CD4-positive, alpha-beta T cell treated with Interleukin-12 subunit alpha and Interleukin-12 subunit beta, for 1 hour (primary cell): ENCODE measurements around the gene MYOCOS.
"Not testable (repeated sequence)": the region's sequence is repeated elsewhere in the genome, so short reads cannot be mapped to it uniquely, and the experiment has no call there.

Source experiments
- DNase-seq: peaks from one replicate; pipeline ENCODE4 v3.0.0-alpha.2; 2020

The MYOCOS gene, protein sequence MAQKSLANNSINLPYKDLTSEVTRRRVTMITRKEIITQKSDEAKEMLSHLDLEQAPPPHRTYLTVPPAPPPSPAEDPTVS

DNA sequence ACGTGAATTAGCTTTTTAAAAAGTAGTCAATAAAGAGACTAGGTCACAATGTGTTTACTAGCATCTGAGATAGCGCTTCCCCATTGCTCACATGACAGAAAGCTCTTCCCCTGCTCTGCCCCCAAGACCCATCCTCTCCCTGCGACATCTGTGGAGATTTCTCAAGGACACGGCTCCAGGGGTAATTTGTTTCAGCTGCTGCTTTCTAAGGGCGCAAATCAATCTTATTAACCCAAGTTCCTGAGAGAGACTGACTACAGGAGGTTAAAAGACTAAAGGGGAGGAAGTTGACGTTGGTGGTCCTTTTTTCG is at the start of gene MYOCOS:
Gene MYOCOS, plus strand, starts transcription at position 92 of the 311 bp plus-strand sequence. CDS start 1,641 bp downstream, outside the sequence.
- no peak for DNase-seq

DNA sequence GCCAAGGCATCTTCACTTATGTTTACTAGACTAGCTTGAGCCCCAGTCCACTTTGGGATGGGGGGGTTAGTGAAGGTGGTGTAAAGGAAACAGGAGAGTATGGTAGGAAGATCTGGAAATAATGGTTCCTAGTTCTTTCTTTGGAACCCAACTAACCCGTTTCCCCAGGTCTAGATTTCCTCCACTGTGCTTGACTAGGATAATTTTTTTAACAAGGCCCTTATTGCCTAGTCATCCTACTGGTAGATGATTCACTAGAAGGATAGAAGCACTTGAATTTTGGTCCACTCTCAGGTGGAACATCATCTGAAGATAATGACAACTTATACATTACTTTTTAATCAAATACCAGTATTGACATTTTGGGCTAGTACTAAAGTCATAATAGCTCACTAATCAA is 45.9 kb upstream of the MYOCOS start:
- DNase-seq = no peak

DNA sequence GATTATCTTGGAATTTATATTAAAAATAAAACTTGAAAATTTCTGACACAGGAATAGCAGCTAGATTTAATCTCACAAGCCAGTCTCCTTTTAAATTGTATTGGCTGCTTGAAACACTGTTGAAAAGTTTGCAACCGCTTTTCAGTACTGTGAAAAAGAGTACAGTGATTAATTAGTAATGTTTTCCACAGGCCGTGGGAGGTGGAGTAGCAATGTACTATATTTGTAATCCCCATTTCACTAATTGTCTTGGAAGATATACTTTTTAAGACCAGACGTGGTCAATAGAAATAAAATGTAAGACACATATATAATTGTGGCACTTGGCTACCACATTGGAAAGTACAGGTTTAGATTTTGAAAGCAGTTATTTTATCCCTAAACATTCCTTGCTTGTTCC is 40.8 kb upstream of the MYOCOS start:
- no peak for DNase-seq

DNA sequence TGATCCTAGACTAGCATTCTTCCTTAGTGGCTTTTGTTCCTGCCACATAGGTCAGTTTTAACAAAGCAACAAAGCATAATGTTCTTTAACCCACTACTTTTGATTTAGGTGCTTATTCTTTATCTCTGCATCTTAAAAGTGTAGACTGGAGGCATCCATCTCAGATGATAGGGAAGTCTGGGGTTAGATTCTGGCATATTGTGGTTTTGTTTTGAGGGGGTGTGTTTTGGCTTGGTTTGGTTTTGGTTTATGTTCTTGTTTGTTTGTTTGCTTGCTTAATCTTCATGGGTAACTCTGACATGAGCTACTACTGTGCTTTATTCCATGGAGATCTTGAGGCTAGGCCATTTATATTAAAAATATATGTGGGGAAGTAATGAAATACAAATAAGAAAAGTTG is 40.3 kb upstream of the MYOCOS start:
- no peak for DNase-seq

DNA sequence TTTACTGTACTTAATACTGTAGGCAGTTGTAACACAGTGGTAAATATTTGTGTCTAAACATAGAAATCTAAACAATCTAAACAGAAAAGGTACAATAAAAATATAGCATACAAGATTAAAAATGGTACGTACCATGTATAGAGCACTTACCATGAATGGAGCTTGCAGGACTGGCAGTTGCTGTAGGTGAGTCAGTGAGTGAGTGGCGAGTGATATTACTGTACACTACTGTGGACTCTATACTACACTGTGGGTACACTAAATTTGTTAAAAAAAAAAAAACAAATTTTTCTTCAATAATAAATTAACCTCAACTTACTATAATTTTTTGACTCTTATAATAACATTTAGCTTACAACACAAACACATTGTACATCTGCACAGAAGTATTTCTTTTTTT is 39.5 kb upstream of the MYOCOS start:
- DNase-seq = no peak

DNA sequence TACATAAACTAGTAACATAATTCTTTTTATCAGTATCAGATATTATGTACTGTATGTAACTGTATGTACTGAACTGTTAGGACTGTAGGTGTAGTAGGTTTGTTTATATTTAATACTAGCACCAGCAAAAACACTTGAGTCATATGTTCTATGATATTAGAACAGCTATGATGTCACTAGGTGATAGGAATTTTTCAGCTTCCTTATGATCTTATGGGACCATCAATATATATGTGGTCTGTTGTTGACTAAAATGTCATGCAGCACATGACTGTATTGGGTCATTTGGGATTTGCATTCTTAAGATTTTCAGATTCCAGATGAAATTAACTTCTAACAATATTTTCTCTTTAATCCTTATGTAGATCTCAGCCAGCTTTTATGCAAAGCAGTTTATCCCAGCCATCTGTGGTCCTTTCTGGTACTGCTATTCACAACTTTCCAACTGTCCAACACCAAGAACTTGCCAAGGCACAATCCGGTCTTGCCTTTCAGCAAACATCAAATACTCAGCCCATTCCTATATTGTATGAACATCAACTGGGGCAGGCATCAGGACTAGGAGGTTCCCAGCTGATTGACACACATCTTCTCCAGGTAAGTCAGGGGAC is 38.3 kb upstream of the MYOCOS start:
- DNase-seq = no peak

DNA sequence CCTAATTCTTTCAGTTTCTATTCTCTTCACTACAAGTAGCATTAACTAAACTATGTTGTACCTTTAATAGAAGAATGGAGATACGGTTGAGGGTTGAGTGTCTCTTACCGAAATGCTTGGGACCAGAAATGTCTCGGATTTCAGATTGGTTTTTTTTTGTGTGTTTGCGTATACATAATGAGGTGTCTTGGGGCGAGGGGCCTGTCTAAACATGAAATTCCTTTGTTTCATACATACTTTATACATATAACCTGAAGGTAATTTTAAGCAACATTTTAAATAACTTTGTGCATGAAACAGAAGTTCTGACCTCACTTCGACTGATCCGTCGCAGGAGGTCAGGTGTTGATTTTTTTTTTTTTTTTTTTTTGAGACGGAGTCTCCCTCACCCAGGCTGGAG is 36.3 kb upstream of the MYOCOS start:
- DNase-seq = no peak

DNA sequence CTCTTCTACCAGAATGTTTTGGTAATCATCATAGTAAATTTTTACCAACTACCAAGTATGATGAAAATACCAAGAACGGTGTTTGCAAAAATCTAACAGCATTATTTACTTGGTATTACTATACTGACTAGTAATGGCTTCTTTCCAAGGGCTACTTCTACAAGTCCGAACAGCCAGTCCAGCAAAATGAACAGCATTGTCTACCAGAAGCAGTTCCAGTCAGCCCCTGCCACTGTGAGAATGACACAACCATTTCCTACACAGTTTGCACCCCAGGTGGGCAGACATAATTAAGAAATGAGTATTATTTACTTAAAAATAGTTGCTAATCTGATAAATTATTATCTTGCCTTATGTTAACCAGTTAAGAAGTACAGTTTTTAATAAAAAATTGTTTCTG is 33.8 kb upstream of the MYOCOS start:
- DNase-seq = no peak

DNA sequence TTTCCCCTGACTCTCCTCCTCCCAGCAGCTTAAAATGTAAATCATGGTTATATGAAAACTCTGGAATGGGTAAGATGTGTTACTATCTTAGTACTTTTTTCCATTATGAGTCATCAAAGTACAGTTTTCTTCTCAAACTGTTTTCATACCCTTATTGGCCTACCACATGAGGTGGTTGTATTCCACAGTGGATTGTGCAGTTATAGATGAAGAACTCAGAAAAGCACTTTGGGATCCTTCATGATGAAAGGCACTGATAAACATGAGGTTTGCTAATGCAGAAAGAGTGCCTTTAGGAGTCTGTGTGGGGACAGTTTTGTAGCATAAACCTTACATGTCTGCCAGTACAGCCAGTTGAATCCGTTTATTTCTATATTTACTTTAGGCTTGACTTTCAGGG is 32.0 kb upstream of the MYOCOS start:
- DNase-seq = no peak

DNA sequence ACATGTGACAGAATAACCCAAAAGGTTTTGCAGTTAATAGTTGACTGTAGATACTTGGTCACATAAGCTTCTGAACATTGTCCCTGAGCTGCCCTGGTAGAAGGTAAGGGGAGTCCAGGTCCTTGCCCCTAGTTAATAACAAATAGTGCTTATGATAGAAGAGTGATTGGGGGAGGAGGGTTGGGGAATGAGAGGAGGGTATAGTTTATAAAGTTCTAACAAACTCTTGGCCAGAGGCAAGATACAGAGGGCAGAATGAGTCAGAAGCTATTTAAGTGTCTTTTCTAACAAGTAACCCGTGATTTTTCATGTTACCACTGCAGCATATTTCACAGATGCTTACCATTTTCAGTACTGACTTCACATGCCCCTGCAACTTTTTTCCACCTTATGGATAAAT is 26.7 kb upstream of the MYOCOS start:
- no peak for DNase-seq

DNA sequence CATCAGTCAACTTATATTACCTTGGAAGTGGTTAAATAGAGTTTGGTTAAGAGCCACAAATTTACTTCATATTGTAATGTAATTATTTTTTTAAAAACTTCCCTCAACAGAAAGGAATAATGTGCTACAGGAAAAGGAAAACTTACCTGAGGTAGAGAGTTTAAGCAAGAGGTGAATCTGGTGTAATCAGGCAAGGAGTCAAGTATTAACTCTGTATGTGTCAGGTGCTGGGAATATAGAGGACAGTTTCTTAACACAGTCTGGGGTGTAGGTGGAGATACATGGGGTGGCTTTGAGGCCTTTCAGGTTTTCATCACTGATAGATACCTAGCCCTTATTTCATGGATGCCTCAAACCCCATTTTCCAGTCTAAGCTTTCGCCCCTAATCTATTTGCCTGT is 25.9 kb upstream of the MYOCOS start:
- no peak for DNase-seq

DNA sequence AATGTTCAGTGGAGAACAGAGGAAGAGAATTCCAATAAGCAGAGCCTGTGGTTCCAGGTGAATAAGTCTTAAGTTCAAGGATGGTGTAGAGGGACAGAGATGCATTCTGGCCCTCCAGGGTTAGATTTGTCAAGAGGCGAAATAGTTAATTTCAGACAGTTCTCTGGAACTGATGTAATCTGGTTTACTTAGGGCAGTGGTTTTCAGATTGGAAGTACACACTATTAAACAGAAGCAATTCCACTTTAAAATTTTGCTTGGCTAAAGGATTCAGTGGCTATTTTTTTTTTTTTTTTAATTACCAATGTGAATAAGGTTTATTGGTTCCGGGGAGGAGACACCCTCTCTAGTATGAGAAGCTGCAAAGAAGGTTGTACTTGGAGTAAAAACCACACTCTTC is 25.3 kb upstream of the MYOCOS start:
- DNase-seq = no peak

DNA sequence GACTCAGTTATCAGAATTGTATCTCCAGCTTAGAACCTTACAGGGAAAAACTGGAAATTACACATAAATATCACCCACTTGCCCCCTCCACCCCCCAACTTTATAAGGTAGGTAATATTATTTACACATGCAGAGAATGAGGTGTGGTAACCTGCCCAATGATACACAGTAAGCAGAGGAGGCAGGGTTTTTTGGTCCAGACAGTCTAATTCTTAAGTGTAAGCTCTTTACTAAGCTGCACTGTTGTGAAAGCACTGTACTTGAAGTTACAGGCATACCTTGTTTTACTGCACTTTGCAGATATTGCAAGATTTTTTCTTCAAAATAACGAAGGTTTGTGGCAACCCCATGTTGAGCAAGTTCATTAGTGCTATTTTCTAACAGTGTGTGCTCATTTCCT is 24.8 kb upstream of the MYOCOS start:
- DNase-seq = no peak

DNA sequence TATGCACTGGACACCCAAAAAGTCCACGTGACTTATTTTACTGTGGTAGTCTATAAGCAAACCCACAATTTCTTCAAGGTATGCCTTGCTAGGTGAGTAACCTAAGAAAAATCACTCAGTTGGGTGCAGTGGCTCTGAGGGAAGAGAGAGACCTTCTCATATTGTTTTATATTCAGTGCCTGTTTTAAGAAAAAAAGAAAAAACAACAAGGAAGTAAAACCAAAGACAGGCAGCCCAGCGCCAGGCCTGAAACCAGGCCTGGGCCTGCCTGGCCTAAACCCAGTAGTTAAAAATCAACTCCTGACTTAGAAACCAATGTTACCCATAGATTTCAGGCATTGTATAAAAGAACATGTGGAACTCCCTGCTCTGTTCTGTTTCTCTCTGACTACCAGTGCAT is 21.7 kb upstream of the MYOCOS start:
- DNase-seq = not testable (repeated sequence)

DNA sequence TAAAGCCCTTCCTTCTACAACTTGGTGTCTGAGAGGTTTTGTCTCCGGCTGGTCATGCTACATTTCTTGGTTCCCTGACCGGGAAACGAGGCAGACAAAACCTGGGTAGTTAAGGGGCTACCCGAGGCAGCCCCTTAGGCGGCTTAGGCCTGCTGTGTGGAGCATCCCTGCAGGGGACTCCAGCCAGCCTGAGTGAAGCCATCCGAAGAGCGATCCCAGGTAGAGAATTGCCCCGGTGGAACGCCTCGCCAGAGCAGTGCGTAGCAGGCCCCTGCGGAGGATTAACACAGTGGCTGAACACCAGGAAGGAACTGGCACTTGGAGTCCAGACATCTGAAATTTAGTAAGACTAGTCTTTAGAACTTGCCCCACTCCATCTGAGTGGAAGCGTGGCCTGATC is 21.2 kb upstream of the MYOCOS start:
- DNase-seq = no peak

DNA sequence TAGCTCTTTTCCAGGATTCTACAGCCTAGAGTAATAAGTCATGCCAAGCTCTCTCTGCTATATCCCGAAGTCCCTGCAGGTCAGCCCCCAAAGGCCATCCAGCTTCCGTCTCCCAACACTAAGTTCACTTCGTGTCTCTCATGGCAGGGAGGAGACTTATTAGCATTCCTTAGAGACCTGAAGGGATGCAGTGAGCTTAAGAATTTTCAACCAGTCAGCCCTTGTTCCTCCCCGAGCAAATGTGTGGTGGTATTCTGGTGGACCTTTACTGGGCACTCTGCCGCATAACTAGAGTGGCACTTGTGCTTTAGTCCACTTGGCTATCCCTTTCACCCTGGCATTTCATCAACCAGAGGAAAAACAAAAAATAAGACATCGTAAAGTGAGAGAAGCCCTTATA is 19.0 kb upstream of the MYOCOS start:
- not testable (repeated sequence) for DNase-seq

DNA sequence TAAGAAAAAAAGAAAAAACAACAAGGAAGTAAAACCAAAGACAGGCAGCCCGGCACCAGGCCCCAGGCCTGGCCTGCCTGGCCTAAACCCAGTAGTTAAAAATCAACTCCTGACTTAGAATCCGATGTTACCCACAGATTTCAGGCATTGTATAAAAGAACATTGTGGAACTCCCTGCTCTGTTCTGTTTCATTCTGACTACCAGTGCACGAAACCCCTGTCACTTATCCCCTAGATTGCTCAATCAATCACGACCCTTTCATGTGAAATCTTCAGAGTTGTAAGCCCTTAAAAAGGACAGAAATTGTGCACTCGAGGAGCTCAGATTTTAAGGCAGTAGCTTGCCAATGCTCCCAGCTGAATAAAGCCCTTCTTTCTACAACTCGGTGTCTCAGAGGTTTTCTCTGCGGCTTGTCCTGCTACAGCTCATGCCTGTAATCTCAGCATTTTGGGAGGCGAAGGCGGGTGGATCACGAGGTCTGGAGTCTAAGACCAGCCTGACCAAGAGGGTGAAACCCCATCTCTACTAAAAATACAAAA is 15.6 kb upstream of the MYOCOS start:
- DNase-seq = no peak

DNA sequence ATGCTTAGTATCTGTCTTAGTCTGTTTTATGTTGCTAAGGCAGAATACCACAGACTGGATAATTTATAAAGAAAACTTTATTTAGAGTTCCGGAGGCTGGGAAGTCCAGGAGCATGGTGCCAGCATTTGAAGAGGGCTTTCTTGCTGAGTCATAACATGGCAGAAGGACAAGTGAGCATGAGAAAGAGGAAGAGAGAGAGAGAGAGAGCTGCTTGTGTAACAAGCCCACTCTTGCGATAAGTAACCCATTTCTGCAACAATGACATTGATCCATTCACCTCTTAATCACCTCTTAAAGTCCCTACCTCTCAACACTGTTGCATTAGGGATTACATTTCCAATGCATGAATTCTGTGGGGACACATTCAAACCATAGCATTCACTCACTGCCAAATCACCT is 11.7 kb upstream of the MYOCOS start:
- DNase-seq = no peak

DNA sequence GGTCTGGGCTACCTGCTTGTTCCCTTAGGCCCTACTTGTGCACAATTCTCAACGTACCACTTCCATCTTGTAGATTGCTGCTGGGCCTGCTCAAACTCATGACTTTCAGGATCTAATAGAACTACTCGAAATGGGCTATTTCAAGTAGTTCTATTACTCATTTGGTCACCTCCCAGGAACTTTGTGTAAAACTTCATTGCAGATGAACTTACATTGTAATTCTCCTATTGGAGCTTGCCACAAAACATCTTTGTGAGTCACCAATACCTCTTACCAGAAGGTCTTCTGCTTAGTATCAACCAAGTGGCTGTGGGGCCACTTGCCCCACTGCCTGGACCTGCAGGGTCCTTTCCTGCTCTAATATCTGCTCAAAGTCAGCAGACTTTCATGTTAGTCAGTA is 10.7 kb upstream of the MYOCOS start:
- DNase-seq = no peak

DNA sequence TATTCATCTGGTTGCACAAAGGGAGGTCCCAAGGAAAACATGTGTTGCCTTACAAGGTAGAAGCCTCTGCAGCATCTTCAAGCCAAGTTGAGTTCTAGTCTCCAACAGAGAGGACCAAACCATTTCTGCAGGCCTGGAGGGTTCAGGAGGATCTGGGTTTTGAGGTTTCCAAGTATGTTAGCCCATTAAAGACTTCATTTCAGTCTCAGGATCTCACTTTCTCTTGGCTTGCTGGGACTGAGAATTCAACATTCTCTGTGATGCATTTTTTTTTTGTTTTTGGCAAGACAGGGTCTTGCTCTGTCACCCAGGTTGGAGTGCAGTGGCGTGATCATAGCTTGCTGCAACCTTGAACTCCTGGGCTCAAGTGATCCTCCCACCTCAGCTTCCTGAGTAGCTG is 8.8 kb upstream of the MYOCOS start:
- no peak for DNase-seq

DNA sequence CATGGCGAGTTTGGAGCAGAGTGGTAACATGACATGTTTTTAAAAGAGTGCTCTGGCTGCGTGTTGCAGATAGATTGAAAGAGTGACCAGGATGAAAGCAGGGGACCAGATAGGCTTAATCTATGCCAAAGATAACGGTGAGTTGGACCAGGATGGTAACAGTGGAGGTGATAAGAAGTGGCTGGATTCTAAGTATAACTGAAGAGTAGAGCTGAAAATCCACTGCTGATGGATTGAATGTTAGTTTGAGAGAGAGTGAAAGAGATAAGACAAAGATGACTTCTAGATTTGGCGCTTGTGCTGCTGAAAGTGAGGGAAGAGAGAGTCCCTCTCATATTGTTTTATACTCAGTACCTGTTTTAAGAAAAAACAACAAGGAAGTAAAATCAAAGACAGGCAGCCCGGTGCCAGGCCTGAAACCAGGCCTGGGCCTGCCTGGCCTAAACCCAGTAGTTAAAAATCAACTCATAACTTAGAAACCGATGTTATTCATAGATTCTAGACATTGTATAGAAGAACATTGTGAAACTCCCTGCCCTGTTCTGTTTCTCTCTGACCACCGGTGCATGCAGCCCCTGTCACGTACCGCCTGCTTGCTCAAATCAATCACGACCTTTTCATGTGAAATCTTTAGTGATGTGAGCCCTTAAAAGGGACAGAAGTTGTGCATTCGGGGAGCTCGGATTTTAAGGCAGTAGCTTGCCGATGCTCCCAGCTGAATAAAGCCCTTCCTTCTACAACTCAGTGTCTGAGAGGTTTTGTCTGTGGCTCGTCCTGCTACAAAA is 6.7 kb upstream of the MYOCOS start:
- not testable (repeated sequence) for DNase-seq

DNA sequence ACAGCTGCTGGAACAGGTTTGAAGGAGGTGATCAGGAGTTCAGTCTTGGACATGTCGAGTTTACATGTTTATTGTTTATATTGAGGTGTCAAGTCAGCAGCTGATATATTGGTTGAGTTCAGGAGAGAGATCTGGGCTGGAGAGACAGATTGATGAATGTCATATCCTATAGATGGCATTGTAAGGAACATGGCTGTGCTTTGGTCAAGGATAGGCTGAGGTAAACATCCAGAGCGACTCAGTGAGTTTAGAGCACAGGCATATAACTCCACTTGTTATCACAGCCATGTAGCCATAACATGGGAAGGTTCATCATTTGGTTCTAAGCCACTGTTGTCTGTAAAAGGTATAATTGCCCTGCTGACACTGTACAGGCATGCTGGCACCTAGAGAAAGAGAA is 5.5 kb upstream of the MYOCOS start:
- DNase-seq = no peak

DNA sequence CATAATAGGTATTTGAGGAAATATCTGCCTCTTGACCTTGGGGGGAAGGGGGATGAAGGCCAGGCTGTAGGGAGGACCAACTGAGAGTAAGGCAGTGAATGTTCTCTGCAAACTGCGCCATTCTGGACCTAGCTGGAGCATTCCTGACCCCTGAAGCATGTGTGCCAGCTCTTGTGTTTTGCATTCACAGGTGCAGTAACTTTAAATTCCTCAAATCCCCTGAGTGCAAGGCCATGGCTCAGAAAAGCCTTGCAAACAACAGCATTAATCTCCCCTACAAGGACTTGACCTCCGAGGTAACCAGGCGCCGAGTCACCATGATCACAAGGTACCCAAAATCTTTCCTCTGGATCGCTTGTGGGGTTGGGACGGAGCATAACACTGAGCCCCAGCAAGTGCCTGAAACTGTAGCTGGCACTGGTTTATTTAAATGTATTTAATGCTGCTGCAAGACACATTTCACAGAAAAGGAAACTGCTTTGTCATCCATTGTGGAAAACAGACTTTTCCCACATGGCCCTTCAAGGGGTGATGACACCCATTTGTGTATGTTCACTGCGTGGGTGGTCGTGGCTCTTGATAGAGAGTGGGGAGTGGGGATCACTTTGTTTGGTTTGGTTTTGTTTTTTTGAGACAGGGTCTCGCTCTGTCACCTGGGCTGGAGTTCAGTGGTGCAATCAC is 1.7 kb downstream of the MYOCOS start:
- DNase-seq = no peak

DNA sequence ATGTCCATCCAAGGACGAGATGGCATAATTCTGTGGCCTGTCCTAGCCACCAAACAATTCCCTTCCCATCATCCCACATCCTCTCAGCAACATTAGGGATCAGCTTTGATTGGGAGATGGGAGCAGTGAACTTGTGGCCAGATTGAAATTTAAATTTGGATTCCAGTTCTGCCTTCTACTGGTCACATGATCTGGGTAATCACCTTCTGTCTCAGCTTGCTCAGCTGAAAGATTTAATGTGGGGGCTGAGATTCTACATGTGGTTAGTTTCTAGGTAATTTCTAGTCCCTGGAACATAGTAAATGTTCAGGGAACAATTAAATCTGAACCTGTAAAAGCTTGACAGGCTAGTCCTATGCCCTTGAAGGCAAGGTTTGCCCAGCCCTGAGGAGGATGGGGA is 3.2 kb downstream of the MYOCOS start:
- DNase-seq = no peak
